Fibroblast of skin of left biceps (primary cell): ENCODE results near the gene COL27A1.
"Not testable (repeated sequence)": the region's sequence is repeated elsewhere in the genome, so short reads cannot be mapped to it uniquely, and the experiment has no call there.

Experiments used
- DNase-seq, 2 experiments: peaks; one replicate each; pipeline ENCODE4 v3.0.0-alpha.2; 2013; ENCODE audit warnings: low read depth in 2 of 2

COL27A1 gene

DNA sequence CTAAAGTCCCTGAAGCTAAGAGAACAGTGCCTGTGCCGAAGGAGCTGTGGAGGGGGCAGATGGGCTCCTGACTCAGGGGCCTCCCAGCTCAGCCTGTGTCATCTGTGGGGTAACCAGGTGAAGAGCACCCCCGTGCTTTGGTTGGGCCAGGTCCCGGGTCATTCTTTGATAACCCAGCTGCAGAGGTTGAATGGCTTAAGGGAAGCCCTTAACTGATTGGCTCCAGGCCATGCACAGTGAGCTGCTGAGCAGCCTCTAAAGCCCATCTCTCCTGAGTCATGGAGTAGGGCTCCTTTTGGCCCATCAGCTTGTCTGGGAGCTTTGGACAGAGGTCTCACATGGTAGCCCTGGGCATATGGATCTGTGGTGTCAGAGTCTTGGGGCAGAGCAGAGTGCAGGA is 28.7 kb downstream of the COL27A1 start:
- DNase-seq: no peak

DNA sequence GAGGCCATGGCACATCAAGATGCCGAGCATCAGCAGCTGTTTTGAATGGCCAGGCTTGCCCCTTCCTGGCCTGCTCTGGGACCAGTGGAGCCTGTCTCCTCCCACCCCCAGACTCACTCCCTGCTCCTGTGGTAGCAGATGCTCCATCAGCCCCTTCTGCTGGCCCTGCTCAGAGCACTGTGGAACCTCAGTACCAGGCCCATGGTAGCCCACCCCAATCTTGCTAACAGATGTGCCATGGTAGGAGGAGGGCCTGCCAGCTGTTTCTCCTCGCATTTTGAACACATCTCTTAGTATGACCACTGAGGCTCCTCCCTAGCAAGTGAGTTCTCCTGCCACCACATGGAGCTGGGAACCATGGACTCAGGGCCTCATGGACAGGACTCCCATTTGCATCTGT is 29.5 kb downstream of the COL27A1 start:
- no peak for DNase-seq

DNA sequence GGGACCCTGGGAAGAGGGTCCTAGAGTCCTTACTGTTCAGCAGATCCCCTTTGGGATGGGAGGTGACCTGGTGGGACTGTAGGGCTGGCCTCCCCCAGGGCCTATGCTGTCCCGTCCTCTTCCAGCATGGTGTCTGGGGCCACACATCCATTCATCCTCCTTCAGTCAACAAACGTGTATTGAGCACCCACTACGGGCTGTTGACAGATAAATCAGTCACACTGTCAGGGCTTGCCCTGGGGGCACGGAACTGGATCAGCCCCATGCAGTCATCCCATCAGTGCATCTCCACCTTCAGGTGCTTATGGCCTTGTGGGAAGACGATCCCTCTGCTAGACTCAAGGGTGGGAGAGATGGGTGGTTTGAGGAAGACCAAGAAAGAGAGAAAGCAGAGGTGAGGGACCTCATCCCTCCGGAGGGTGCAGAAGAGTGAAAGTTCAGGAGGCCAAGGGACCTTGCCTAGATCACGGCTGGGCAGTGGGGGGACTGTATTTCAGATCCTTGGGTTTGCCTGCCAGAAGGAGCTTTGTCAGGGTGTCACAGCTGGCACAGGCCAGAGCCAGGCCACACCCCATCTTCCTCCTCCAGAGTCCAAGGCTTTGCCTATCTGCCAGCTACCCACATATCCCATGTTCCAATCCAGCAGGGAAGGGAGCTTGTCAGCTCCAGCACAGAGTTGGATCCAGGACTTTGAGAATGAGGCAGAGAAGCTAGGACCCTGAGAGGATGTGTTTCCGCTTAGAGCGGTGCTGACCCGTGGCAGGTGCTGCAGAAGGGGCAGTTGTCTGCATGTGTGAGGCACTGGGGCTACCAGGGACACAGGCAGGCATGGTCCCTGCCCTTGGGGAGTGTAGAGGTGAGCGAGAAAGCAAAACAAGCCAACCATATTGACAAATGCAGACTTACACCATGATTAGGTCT is 30.5 kb downstream of the COL27A1 start:
- DNase-seq: no peak

DNA sequence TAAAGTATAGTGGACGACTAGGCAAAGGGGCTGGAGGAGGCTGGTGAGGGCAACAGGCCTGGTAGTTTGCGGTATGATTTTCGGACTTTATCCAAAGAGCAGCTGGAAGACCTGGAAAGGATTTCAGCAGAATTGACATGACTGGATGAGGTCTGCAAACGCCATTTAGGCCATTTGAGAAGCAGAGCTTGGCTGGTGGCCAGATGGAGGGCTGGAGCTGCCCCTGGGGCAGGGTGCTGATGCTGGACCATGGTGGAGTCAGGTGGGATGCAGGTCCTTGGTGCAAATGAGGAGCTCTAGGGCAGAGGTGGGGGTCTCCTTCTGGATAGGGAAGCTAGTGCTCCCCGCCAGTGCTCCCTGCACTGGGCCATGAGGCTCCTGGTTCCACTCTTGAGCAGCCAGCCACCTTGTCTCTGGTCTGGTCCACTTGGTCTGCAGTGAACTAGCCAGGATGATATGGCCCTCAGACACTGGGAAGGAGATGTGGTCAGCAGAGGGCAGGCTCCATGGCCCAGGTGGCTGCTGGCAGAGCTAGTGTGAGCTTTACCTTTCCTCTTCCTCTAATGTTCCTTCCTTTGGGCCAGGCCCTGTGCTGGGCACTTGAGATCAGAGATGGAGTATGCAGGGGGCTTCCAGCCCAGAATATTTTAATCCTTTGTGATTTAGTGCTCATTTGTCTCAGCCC is 31.4 kb downstream of the COL27A1 start:
- DNase-seq: no peak

DNA sequence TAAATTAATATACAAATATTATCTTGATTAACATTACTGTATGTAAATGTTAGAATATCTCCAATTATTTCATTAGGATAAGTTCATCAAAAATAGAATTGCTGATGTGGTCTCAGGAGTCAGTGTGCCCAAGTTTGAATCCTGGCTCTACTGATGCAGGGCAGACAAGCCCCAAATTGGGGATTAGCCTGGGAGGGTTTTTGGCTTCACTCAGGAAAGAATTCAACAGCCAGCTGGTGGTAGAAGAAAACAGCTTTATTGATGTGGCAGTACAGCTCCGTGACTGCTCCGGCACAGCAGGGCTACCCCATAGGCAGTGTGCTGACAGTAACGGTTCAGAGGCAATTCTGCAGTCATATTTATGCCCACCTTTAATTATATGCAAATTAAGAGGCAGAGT is 32.5 kb downstream of the COL27A1 start:
- no peak for DNase-seq

DNA sequence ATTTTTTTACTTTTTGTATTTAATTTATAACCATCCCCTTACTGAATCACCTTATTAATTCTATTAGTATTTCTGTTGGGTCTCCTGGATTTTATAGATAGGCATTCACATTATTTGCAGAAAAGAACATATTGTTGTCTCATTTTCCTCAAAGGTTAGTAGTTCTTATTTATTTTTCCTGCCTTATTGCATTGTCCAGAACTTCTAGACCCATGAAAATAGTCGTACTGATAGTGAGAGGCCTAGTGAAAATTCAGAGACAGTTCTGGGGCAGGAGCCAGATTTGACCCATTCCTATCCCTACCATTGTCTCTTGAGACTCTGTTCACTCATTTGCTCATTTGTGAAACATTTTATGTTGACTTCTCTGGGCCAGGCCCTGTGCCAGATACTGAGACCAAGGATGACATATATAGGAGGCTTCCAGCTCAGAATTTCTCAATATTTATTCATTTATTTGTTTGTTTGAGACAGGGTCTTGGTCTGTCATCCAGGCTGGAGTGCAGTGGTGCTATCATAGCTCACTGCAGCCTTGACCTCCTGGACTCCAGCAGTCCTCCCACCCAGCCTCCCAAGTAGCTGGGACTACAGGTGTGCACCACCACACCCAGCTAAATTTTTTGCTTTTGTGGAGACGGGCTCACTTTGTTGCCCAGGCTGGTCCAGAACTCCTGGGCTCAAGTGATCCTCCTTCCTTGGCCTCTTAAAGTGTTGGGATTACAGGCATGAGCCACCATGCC is 34.7 kb downstream of the COL27A1 start:
- no peak for DNase-seq

DNA sequence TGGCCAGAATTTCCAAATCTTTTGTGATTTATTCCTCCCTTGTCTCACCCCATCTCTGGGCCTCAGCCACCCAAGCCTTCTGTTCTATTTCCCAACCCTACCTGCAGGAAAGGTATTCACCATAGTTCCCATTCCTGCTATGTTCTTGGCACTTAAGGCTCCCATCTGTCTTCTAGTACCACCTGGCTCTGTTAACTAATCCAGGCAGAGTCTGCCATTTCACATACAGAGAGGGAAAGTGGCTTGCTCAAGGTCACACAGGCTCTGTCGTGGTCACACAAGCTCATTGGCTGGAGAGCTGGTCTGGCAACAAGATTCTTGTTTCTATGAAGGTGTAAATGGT is 35.2 kb downstream of the COL27A1 start:
- no peak for DNase-seq

DNA sequence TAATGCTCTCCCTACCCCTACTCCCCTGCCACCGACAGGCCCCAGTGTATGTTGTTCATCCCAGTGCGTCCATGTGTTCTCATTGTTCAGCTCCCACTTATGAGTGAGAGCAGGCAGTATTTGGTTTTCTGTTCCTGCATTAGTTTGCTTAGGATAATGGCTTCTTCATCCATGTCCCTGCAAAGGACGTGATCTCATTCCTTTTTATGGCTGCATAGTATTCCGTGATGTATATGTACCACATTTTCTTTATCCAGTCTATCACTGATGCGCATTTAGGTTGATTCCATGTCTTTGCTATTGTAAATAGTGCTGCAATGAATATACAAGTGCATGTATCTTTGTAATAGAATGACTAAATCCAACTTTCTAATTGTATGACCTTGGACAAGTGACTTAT is 36.1 kb downstream of the COL27A1 start:
- DNase-seq: not testable (repeated sequence)

DNA sequence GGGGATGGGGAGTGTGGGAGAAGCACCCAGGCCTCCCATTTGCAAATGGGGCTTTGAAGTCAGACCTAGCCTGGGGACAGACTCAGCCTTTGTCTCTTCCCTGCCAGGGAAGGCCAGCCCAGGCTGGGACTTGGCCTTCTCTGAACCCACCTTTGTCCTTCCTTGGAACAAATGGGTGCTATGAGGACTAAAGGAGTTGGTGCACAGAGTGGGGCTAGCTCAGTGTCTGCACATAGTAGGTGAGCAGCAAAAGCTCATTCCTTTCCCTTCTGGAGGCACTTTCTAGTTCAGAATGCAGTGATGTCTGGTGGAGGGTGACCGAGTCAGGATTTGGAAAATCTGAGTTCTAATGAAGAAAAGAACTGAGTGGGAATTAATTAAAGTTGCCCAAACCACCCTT is 37.2 kb downstream of the COL27A1 start:
- DNase-seq: no peak

DNA sequence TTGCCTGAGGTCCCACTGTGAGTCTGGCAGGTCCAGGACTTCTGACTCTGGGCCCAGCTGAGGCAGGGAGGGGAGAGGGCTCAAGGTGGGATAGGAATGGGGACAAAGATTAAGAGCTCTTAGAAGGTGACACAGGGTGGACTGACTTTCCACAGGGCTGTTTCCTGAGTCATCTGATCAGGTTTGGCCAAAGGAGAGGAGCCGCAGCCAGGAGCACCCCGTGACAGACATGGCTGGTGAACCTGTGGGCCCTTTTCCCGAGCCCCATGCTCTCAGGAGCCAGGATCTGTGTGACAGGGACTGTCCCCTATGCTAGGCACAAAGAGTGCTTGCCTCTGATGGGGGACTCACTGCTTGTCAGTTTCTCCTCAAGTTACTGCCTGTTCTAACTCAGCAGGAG is 37.8 kb downstream of the COL27A1 start:
- DNase-seq: no peak

DNA sequence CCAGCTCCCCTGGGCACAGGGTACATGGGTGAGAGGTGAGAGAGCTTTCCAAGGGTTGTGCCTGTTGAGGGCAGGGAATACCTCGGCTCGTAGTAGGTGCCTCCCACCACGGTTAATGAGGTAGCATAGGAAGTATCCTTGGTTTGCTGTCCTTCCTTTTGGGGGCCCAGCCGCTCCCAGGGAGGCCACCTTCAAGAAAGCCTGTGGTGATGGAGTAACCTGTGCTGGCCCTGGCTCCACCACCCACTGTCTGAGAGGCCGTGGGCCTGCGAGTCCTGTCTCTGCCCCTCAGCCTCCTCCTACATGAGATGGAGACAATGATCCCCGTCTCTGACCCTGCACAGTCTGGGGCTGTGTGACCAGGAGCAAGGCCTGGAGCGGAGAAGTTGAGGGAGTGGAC is 40.8 kb downstream of the COL27A1 start:
- DNase-seq: no peak

DNA sequence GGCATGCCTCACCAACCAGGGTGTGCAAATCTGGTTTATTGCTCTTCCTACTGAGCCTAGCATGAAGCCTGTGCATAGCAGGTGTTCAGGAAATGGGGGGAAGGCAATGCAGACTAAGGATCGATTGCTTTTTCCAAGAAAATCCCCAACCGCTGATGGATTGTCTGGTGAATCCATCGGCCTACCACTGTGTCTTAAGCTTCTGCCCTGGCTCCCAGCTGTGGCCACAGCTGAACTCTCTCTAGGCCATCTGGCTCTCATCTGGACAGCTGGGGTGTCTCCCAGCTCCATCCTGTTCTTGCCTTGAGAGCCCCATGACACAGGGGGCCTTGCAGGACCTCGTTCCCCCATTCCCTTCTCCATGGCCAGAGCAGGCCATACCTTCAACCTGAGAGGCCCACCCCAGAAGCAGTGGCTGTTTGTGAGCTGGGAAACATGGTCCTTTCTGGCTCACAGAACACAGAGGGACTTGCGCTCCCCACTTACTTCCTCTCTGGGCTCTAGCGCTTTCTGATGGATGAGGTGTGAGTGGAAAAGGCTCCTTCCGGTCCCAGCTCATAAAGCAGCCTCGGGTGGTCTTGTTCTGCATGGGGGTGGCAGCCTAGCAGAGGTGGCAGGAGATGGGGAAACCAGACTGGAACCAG is 41.8 kb downstream of the COL27A1 start:
- DNase-seq: no peak

DNA sequence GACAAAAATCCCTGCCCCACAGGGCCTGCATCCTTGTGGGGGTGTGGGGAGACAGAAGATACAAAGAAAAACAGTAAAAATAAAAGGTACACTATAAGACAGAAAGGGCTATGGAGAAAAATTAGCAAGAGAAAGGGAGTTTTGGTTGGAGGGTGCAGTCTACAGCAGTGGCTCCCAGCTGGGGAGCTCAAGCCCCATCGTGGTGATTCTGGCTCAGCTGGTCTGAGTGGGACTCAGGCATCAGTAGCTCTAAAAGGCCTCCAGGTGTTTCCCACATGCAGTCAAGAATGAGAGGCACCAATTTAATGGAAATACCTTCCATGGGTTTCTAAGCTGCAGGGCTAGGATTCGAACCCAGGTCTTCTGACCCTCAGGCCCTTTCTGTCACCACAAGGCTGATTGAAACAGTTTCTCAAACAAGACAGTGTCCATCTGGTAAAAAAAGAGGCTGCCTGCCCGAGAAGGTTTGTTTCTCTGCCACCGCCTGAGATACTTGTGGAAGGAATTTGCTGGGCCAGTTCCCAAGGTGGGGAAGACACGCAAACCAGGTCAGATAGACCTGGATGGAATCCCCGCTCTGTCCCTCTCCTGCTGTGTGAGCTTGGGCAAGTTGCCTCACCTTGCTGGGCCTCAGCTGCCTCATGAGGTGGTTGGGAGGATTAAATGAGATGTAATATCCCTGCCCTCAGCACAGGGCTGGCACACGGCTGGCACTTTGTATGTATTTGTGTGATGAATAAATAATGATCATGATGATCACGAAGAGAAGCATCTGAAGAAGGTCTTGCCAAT is 43.1 kb downstream of the COL27A1 start:
- no peak for DNase-seq

DNA sequence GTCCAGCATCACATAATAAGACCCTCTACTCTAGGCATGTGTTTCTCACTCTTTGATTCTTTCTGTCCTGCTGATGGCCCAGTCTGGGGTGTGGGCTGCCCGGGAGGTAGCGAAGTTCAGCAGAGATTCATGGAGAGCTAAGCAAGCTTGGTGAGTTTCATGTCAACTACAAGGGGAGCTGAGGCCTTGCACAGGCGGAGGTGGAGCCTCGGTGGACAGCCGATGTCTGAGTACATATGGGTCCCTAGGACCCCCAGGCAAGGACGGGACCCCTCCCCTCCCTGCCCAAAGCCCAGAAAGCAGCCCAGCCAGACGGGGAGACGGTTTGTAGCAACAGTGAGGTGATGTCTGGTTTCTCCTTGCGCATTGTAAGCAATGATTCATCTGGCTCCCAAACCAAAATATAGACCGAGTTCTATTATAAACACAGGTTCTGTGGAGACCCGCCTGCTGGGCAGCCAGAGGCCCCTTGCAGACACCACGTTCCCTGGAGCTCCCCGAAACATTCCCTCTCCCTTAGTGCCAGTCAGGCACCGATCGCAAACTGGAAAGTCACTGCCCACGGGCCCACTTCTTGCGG is 45.5 kb downstream of the COL27A1 start:
- DNase-seq: no peak

DNA sequence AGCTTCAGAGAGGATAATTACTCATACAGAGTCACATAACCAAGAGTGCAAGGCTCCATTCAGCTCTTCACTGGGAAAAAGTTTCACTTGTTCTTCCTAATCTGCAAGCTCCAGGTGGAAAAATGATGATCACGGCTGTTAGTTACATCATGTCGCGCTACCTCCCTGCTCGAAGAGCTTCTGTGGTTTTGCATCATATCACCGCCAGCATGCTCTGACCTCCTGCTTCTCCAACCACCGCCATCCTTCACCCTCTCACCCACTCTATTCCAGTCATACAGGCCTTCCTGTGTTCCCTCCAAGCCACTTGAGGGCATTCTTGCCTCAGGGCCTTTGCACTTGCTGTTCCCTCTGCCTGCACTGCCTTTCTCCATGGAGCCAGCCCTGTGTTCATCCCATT is 47.1 kb downstream of the COL27A1 start:
- no peak for DNase-seq

DNA sequence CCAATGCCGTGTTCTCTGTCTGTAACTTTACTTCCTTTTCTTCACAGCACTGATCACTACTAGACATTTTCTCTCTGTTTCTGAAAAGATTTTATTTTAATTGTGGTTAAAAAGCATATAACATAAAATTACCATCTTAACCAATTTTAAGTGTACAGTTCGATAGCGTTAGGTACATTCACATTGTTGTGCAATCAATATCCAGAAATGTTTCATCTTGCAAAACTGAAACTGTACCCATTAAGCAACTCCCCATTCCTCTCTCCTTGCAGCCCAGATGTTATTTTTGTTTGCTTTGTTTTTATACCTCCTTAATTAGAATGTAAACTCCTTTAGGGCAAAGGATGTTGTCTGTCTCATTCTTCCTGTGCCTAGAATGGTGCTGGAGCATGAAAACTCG is 47.5 kb downstream of the COL27A1 start:
- no peak for DNase-seq

DNA sequence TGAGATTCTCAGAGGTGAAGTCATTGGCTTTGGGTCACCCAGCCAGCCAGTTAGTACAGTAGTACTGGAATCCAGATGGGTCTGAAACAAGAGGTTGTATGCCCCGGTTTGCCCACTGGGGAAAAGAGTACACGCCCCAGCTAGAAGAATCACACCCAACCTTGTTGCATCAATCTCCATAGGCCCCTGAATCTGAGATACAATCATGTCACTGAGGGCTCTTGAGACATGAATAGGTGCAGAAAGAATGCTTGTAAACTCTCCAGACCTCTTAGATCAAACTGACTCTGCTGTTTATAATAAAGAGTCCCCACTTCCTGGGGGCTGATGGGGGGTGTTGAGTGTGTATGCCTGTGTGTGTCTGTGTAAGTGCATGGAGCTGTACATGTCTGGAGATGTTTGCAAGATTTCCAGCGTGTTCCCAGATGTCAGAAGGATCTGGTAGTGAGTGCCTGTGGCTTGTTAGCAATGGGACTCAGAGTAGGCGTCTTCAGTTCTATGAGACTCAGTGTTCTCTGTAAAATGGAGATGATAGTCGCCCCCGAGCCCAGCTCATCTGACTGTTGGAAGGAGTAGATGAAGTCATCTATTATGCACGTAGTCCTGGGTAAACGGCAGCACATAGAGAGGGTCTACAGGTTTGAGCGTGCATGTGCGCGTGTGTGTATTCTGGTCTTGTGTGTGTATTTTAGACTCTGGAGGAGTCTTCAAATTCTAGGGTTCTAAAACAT is 48.2 kb downstream of the COL27A1 start:
- no peak for DNase-seq

DNA sequence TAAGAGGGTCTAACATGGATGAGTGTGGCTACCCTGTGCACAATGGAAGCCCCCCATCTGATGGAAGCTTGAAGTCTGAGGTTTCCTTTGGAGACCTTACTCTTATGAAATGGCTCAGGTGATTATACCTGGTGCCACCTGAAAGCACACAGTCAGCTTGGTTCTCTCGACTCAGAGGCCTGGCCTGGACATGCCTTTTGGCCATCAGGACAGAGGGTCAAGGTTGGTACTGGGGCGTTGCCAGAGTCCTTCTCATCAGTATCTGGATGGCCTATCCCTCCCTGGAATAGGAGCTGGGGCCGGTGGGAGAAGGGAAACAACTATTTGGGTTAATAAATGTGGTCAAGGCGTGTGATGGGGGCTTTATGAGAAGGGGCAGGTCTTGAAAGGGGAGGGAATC is 48.9 kb downstream of the COL27A1 start:
- DNase-seq: no peak

DNA sequence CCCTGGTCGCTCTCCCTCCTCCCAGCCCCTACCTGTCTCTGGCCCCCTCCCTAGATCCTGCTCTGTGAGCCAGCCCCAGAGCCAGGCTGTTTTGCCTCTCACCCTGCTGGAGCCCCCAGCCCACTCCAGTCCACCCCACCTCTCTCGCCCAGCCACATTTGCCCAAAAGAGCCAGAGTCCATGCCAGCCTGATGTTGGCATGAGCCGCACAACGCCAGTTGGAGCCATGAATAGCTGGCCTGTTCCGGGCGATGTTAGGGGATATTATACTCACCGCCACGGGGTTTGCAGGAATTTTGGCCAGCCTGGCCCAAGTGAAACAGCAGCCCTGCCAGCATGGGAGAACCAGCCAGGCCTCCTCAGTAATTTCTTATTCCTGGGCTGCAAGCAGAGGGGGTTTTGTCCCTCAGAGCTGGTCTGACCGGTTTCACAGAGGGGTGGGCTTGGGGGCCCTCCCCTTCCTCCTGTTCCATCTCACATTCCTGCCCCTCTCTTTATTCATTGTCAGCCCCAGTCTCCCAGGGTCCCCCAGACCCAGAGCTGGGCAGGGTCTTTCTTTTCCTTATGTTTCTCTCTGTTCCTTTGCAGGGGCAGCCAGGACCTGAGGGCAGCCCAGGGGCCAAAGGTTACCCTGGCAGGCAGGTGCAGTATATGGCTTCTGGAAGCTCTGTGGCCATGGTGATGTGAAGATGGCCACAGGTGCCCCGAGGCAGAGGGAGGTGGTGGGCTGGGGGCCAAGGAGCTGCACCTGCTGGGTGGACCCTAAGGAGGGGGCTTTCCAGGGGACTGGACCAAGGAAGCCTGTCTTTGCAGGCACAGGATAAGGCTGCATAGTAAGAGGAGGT is 50.1 kb downstream of the COL27A1 start:
- no peak for DNase-seq
